ENCODE results near the gene KCNK17.

GRCh38 chr6:39302011-39302410 is 12.2 kb downstream of the KCNK17 start:
- TF ChIP-seq ETV5 (CRISPR knock-in tag; IDR thresholded peaks at IDR 0.05; ENCODE audit: low read depth) (no peak), ZNF253 (CRISPR knock-in tag; conservative IDR thresholded peaks at IDR 0.05) (no peak), ZNF274 (IDR thresholded peaks at IDR 0.05; ENCODE audit: borderline replicate concordance, low read depth, low read length) (no peak), IRF9 (tag; IDR thresholded peaks at IDR 0.05) (no peak), ATF3 (IDR thresholded peaks at IDR 0.05) (no peak), ATF3 (CRISPR knock-in tag; conservative IDR thresholded peaks at IDR 0.05) (no peak), JUND (IDR thresholded peaks at IDR 0.05; ENCODE audit: borderline replicate concordance, low read depth, low read length) (no peak), JUND (tag; IDR thresholded peaks at IDR 0.05; ENCODE audit: borderline replicate concordance, low read depth, low read length) (no peak), POLR2A (conservative IDR thresholded peaks at IDR 0.05) (no peak), TAF1 (IDR thresholded peaks at IDR 0.05; ENCODE audit: control insufficient read depth, extremely low read depth, insufficient read depth, low read length, severe bottlenecking) (no peak), ZNF280A (IDR thresholded peaks at IDR 0.05; ENCODE audit: low read depth, partially characterized antibody) (no peak), BHLHE40 (IDR thresholded peaks at IDR 0.05; ENCODE audit: low read length) (no peak), IRF1 (CRISPR knock-in tag; IDR thresholded peaks at IDR 0.05; ENCODE audit: borderline replicate concordance) (no peak), GTF2F1 (IDR thresholded peaks at IDR 0.05; ENCODE audit: low read depth, low read length) (no peak), MTA1 (IDR thresholded peaks at IDR 0.05; ENCODE audit: borderline replicate concordance) (no peak)

Data from K562 (cell line).